ENCODE data around the gene SPX.

- TF ChIP-seq ZNF565 (CRISPR knock-in tag; conservative IDR thresholded peaks at IDR 0.05; ENCODE audit: low read depth), result no peak
- no peak for TF ChIP-seq ARNTL (CRISPR knock-in tag; IDR thresholded peaks at IDR 0.05; ENCODE audit: borderline replicate concordance, low read depth)
- no peak for TF ChIP-seq GLIS3 (CRISPR knock-in tag; IDR thresholded peaks at IDR 0.05)
- TF ChIP-seq CSRNP3 (CRISPR knock-in tag; IDR thresholded peaks at IDR 0.05), result no peak
- no peak for TF ChIP-seq TSHZ2 (CRISPR knock-in tag; IDR thresholded peaks at IDR 0.05)
- TF ChIP-seq ESRRG (CRISPR knock-in tag; IDR thresholded peaks at IDR 0.05), result no peak
Measured at GRCh38 chr12:21478756-21479455, 47.2 kb upstream of the SPX start.

Measured in SK-N-SH treated with all-trans-retinoic acid at 6 μM for 48 hours (cell line).